Psoas muscle (tissue), 8 donors: ENCODE measurements around the gene PARVB. TPM values are rescaled to one million over a fixed set of nuclear protein-coding genes. Genes with fewer than 3 reads are reported as not detected.

Experiments used
- ATAC-seq, 4 donors: fragments of 200-7000 bp; cut with Tn5 transposase; one replicate each; pipeline ENCODE4 v1.9.1; 2020; ENCODE audit warnings: moderate library complexity in 3 of 4, mild to moderate bottlenecking in 2 of 4
- DNase-seq, 2 donors: peaks; one replicate each; pipeline ENCODE4 v3.0.0-alpha.2; 2020
- H3K27ac ChIP-seq: fragments of 200-600 bp; one replicate; pipeline ENCODE4 v1.8.0; 2022
- H3K27me3 ChIP-seq, 3 donors: fragments of 200-600 bp in 1 of 3; one replicate each; pipeline versions ENCODE4 v1.6.1 to v1.8.0; 2013 to 2022; ENCODE audit warnings: low read length in 2 of 3, mild to moderate bottlenecking in 2 of 3, moderate library complexity in 1 of 3; ENCODE audit not compliant: insufficient read depth in 3 of 3
- H3K36me3 ChIP-seq, 2 donors: fragments of 200-600 bp in 1 of 2; one replicate each; pipeline versions ENCODE4 v1.6.1 to v1.8.0; 2013 to 2022; ENCODE audit warnings: low read depth in 1 of 2, mild to moderate bottlenecking in 1 of 2, moderate library complexity in 1 of 2; ENCODE audit not compliant: insufficient read depth in 1 of 2
- H3K4me1 ChIP-seq: fragments of 200-600 bp; one replicate; pipeline ENCODE4 v1.8.0; 2022
- H3K4me3 ChIP-seq: fragments of 200-600 bp; one replicate; pipeline ENCODE4 v1.8.0; 2022; ENCODE audit warnings: mild to moderate bottlenecking
- H3K9me3 ChIP-seq: fragments of 200-600 bp; one replicate; pipeline ENCODE4 v1.8.0; 2022
- CTCF ChIP-seq: fragments of 200-600 bp; IDR thresholded peaks from one replicate; pipeline ENCODE4 v1.8.0; 2022; ENCODE audit warnings: antibody characterized with exemption
- WGBS, 3 donors: extraction: QIAGEN DNeasy Blood & Tissue Kit; methylation state at CpG; one replicate each; pipeline versions ENCODE4 v1.1.6 to v1.1.7; 2013; 5-methylcytosine and 5-hydroxymethylcytosine counted together
- intact Hi-C, 2 donors: fragments of 100-400 bp; cut with DNase I; formaldehyde crosslinking; loops; one replicate each; pipeline versions ENCODE4 v1.11.0 to v1.14.2; 2022
- polyA plus RNA-seq, 3 donors: library from polyadenylated mRNA; stranded (reverse); fragments of 200-250 nt; gene quantifications; one replicate each; pipeline ENCODE4 v1.2.3, GENCODE V29; 2013
- total RNA-seq, 4 donors: library from RNA; stranded (reverse); fragmentation: NEBNext Ultra II Directional in 2 of 4; extraction: Animal tissue kit (Norgen Biotek cat#: 25700) in 2 of 4; gene quantifications; one replicate each; pipeline versions ENCODE4 v1.2.1 to v1.2.4, GENCODE V29; 2021 to 2023
- donor health status: healthy with polysubstance abuse.
- donor health status: DM: no; HTN: no; CAD: no; lungs with moderate emphysema.
- donor health status: Bipolar disorder and iron deficiency.
- donor health status: healthy.
- donor health status: DM: yes; HTN: yes; CAD: no.
- donor health status: DM: no; HTN: no; CAD: no.
- donor health status: DM: no; HTN: no; CAD: no.
- donor health status: DM: yes; HTN: yes; CAD: no.

Gene PARVB
- total and polyA plus RNA-seq, 7 donors: 84.5 to 172 (median 103) TPM

- ATAC-seq (no peak), DNase-seq (no peak)
- Histone ChIP-seq H3K4me3 (no peak overlapping the region), H3K36me3 (peaks cover 0 to 13% of the 10 kb centered on the region in 2 donors), H3K4me1 (peaks cover 9% of the 10 kb centered on the region), H3K9me3 (no peaks in the 10 kb centered on the region), H3K27ac (no peak overlapping the region), H3K27me3 (no peaks in the 10 kb centered on the region)
- intact Hi-C loops: no loop called here
- no peak for TF ChIP-seq CTCF
- whole genome bisulfite sequencing, 3 donors: 85 to 89% (median 87%) methylated on average over 8 of the region's 8 CpGs
Observed at GRCh38 chr22:44002997-44003396, 21.1 kb upstream of the PARVB start.

GRCh38 chr22:44003405-44004103 is 20.5 kb upstream of the PARVB start:
- Histone ChIP-seq H3K9me3 (no peaks in the 10 kb centered on the region), H3K36me3 (peaks cover 0 to 10% of the 10 kb centered on the region in 2 donors), H3K4me1 (peaks cover 7% of the 10 kb centered on the region), H3K4me3 (no peak overlapping the region), H3K27me3 (no peaks in the 10 kb centered on the region), H3K27ac (no peak overlapping the region)
- ATAC-seq (no peak), DNase-seq (no peak)
- 58 to 71% (median 66%) methylated on average over 7 of the region's 7 CpGs for WGBS, 3 donors
- no peak for TF ChIP-seq CTCF
- intact Hi-C loops: no loop called here

- no peak for ATAC-seq
- Histone ChIP-seq H3K4me1 (peaks cover 2% of the 10 kb centered on the region), H3K27ac (no peak overlapping the region), H3K9me3 (no peaks in the 10 kb centered on the region), H3K27me3 (no peaks in the 10 kb centered on the region), H3K36me3 (peaks cover 0 to 4% of the 10 kb centered on the region in 2 donors), H3K4me3 (no peak overlapping the region)
- 89 to 90% (median 89%) methylated on average over 7 of the region's 7 CpGs for WGBS, 3 donors
- intact Hi-C loops: no loop called here
- no peak for TF ChIP-seq CTCF
- no peak for DNase-seq
Observed at GRCh38 chr22:44004104-44004460, 20.0 kb upstream of the PARVB start.

GRCh38 chr22:44005524-44005923 is 18.6 kb upstream of the PARVB start:
- Histone ChIP-seq H3K36me3 (peaks cover 0 to 3% of the 10 kb centered on the region in 2 donors), H3K27me3 (no peaks in the 10 kb centered on the region), H3K9me3 (no peaks in the 10 kb centered on the region), H3K27ac (no peak overlapping the region), H3K4me3 (no peak overlapping the region), H3K4me1 (no peaks in the 10 kb centered on the region)
- TF ChIP-seq CTCF: no peak
- DNase-seq (no peak), ATAC-seq (no peak)
- intact Hi-C loops: no loop called here
- 92 to 98% (median 97%) methylated on average over 4 of the region's 4 CpGs for WGBS, 3 donors

GRCh38 chr22:44012162-44012561 is 11.9 kb upstream of the PARVB start:
- no peak for TF ChIP-seq CTCF
- Histone ChIP-seq H3K36me3 (peaks cover 0 to 3% of the 10 kb centered on the region in 2 donors), H3K4me1 (no peaks in the 10 kb centered on the region), H3K9me3 (no peaks in the 10 kb centered on the region), H3K27me3 (no peaks in the 10 kb centered on the region), H3K4me3 (no peak overlapping the region), H3K27ac (no peak overlapping the region)
- whole genome bisulfite sequencing, 3 donors: 77 to 83% (median 82%) methylated on average over 5 of the region's 5 CpGs
- intact Hi-C loops: no loop called here
- ATAC-seq (no peak), DNase-seq (no peak)
